CD4-positive, alpha-beta T cell (primary cell): ENCODE results near the gene LIN7B. TPM values are rescaled to one million over a fixed set of nuclear protein-coding genes. Genes with fewer than 3 reads are reported as not detected.
A peak's percentile ranks its signal among the peaks of the same experiment; 100 is the strongest.

Experiments
- ATAC-seq: fragments of 200-7000 bp; cut with Tn5 transposase; one replicate; pipeline ENCODE4 v1.10.0; 2022; ENCODE audit warnings: mild to moderate bottlenecking; ENCODE audit not compliant: poor library complexity
- CTCF ChIA-PET: fragments of 350-600 bp; sonication (Branson Sonifier 250); formaldehyde crosslinking; loops from one replicate; lab custom pipeline; 2021; ENCODE audit warnings: antibody characterized with exemption, inconsistent platforms; lab: Charles Lee
- POLR2A ChIA-PET: fragments of 350-600 bp; sonication (Branson Sonifier 250); formaldehyde crosslinking; loops from one replicate; lab custom pipeline; 2021; ENCODE audit warnings: antibody characterized with exemption, inconsistent platforms; lab: Charles Lee
- DNase-seq, 14 experiments: peaks; one replicate each; pipeline ENCODE4 v3.0.0-alpha.2; 2013 to 2020; ENCODE audit warnings: mixed read lengths in 2 of 14
- H3K27ac ChIP-seq, 2 donors: one replicate each; pipeline versions ENCODE4 v1.5.1 to v1.7.0; 2013; ENCODE audit warnings: low read length in 2 of 2, low read depth in 1 of 2, mild to moderate bottlenecking in 1 of 2
- H3K27me3 ChIP-seq, 2 experiments: 1 replicate in 1 of 2; 2 replicates in 1 of 2; pipeline versions ENCODE4 v1.6.1 to v1.7.0; 2013; ENCODE audit warnings: low read length in 2 of 2, control low read depth in 1 of 2, mild to moderate bottlenecking in 1 of 2, moderate library complexity in 1 of 2; ENCODE audit not compliant: insufficient read depth in 2 of 2, control insufficient read depth in 1 of 2
- H3K36me3 ChIP-seq: one replicate; pipeline ENCODE4 v1.6.1; 2013; ENCODE audit warnings: low read length, control low read depth; ENCODE audit not compliant: insufficient read depth
- H3K4me1 ChIP-seq: one replicate; pipeline ENCODE4 v1.6.1; 2013; ENCODE audit warnings: low read length, control low read depth; ENCODE audit not compliant: insufficient read depth
- H3K4me3 ChIP-seq: one replicate; pipeline ENCODE4 v1.5.1; 2013; ENCODE audit warnings: mild to moderate bottlenecking, low read length, moderate library complexity
- H3K9me3 ChIP-seq, 2 experiments: 1 replicate in 1 of 2; 2 replicates in 1 of 2; pipeline versions ENCODE4 v1.6.1 to v1.7.0; 2013; ENCODE audit warnings: low read length in 2 of 2, mild to moderate bottlenecking in 2 of 2, control low read depth in 1 of 2, moderate library complexity in 1 of 2; ENCODE audit not compliant: control insufficient read depth in 1 of 2, insufficient read depth in 1 of 2
- H3K27ac Mint-ChIP-seq: one replicate; pipeline ENCODE4 v1.8.0; 2020; ENCODE audit warnings: mixed read lengths
- H3K27me3 Mint-ChIP-seq: one replicate; pipeline ENCODE4 v1.8.0; 2021; ENCODE audit warnings: mixed read lengths
- H3K36me3 Mint-ChIP-seq: one replicate; pipeline ENCODE4 v1.8.0; 2021; ENCODE audit warnings: low read depth, mixed read lengths
- H3K4me1 Mint-ChIP-seq: one replicate; pipeline ENCODE4 v1.8.0; 2021; ENCODE audit warnings: low read depth, mixed read lengths
- H3K4me3 Mint-ChIP-seq: one replicate; pipeline ENCODE4 v1.8.0; 2020; ENCODE audit warnings: mild to moderate bottlenecking, mixed read lengths
- H3K9me3 Mint-ChIP-seq: one replicate; pipeline ENCODE4 v1.8.0; 2020; ENCODE audit warnings: mixed read lengths
- intact Hi-C, 2 experiments: fragments of 100-400 bp; cut with DNase I in 1 of 2; cut with micrococcal nuclease in 1 of 2; formaldehyde crosslinking; loops; one replicate each; pipeline versions ENCODE4 v1.15.1 to v1.9.0; 2023 to 2025; cut with DNase I, micrococcal nuclease
- total RNA-seq, 174 experiments: library from RNA in 2 of 174; stranded (reverse) in 2 of 174; gene quantifications; one replicate each; pipeline ENCODE4 v1.2.3 and lab custom pipeline; 2021 to 2026
- TF ChIP-seq, protein P1 (sequence below): fragments of 200-600 bp; IDR thresholded peaks from one replicate; pipeline ENCODE4 v1.8.0; 2022; ENCODE audit warnings: antibody characterized with exemption, mild to moderate bottlenecking

LIN7B gene
- total RNA-seq, 2 experiments from 2014 or later: 6.4 to 6.6 TPM

DNA sequence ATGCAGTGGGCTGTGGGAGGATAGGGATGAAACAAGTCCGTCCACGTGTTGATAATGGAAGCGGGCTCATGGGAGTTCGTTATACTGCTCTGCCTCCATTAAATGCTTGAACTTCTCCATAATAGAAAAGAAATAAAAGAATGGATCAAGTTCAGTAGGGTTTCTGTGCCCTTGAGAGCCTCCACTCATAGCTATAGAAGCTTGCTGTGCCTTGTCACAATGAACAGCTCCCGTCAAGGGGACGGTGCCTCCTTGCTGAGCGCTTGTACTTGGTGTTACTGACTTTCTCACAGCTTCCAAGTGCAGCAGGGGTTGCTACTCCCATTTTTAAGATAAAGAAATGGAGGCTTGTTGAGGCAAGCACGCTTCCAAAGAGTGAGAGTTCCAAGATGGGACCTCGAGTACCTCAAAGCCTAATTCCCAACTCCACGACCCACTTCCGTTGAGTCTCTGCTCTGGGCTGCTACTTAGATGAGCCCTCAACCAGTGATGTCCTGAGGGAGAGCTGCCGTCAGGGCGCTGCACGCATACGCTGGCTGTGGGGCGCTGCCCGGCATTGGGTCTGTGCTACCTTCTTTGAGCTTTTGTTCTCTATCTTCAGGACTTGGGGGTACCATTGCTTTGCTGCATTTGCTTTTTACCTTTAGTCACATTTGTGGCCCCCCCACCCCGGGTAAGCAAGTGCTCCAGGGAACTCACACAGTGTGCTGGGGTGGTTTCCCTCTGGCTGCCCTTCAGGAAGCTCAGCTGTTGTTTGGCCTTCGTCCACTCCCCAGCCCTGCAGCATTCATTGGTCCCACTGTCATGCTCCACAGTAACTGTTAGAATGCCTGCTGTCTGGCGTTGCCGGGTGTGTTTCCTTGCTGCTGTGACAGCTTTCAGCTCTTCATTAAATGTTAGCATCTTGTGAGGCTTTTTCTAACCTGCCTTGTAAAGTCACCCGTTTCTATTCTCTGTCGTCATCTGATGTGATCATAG is 19.4 kb upstream of the LIN7B start:
- H3K36me3 Mint-ChIP-seq: peaks cover 91% of the 10 kb centered on the region
- no peak overlapping the region for H3K4me3 ChIP-seq
- no peaks in the 10 kb centered on the region for H3K27me3 Mint-ChIP-seq
- ChIA-PET CTCF (interaction anchor here (0.6 to 1.9 kb wide), 4 partner anchors 19 to 507 kb away, joined by 3 to 10 read pairs (median 4); partner anchors contain the start of gene LIN7B), POLR2A (no interaction called here)
- H3K36me3 ChIP-seq: peaks cover 89% of the 10 kb centered on the region
- peaks cover 29% of the 10 kb centered on the region for H3K4me1 Mint-ChIP-seq
- no peaks in the 10 kb centered on the region for H3K9me3 ChIP-seq
- no peak overlapping the region for H3K4me3 Mint-ChIP-seq
- ATAC-seq: no peak
- intact Hi-C loops: no loop called here
- H3K4me1 ChIP-seq: peaks cover 25% of the 10 kb centered on the region
- no peaks in the 10 kb centered on the region for H3K27me3 ChIP-seq
- no peaks in the 10 kb centered on the region for H3K9me3 Mint-ChIP-seq
- H3K27ac Mint-ChIP-seq: no peak overlapping the region
- no peak overlapping the region for H3K27ac ChIP-seq
- TF ChIP-seq, protein P1, sequence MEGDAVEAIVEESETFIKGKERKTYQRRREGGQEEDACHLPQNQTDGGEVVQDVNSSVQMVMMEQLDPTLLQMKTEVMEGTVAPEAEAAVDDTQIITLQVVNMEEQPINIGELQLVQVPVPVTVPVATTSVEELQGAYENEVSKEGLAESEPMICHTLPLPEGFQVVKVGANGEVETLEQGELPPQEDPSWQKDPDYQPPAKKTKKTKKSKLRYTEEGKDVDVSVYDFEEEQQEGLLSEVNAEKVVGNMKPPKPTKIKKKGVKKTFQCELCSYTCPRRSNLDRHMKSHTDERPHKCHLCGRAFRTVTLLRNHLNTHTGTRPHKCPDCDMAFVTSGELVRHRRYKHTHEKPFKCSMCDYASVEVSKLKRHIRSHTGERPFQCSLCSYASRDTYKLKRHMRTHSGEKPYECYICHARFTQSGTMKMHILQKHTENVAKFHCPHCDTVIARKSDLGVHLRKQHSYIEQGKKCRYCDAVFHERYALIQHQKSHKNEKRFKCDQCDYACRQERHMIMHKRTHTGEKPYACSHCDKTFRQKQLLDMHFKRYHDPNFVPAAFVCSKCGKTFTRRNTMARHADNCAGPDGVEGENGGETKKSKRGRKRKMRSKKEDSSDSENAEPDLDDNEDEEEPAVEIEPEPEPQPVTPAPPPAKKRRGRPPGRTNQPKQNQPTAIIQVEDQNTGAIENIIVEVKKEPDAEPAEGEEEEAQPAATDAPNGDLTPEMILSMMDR: no peak
- no peak for DNase-seq

DNA sequence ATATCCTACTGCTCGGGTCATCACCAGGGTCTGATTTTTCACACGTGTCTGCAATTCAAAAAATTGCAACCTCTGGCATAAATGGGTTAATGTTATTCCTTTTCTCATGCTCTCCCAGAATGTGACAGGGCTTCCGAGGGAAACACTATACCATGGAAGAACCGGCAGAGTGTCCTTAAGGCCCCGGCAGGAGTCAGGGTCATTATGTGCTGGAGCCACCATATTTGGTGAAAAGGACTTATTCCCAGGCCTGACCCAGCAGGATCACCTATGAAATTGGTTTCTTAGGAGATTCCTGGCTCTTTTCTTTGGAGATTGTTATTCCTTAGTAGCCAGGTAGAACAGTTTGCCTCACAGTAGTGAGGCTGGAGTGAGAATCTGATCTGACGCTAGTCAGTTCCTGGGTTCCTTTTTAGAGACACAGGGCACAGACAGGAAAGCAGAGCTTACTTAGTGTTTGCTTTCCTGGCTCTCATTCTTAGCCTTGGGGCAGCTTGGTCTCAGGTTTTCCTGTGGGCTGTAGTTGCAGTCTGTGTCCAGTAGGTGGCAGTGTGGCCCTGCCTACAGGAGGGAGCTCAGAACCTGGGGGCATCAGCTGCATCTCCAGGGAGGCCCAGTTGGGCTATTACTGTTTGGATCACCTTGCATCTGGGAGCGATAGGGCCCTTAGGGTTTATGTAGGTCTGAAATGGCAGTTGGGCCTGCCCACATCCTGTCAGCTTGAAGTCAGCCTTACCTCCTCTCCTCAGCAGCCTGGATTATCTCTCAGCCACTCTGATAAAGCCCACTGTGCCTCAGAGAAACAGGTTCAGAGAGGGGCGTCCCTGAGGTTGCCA is 16.5 kb upstream of the LIN7B start:
- Mint-ChIP-seq H3K4me1 (peaks cover 21% of the 10 kb centered on the region), H3K9me3 (no peaks in the 10 kb centered on the region), H3K27me3 (no peaks in the 10 kb centered on the region), H3K36me3 (peaks cover 85% of the 10 kb centered on the region), H3K4me3 (no peak overlapping the region), H3K27ac (peak overlapping the region; percentile 30)
- peak; percentile 61 to 87 (median 68) for DNase-seq
- Histone ChIP-seq H3K9me3 (no peaks in the 10 kb centered on the region), H3K4me3 (no peak overlapping the region), H3K27ac (no peak overlapping the region), H3K27me3 (no peaks in the 10 kb centered on the region), H3K4me1 (peaks cover 14% of the 10 kb centered on the region), H3K36me3 (peaks cover 85% of the 10 kb centered on the region)
- intact Hi-C loops: loop anchor here (1.0 to 2.0 kb wide), 2 partner anchors 48 to 101 kb away; no protein-coding TSS in a partner anchor
- TF ChIP-seq, protein P1: peak; percentile 96
- ATAC-seq: peak; percentile 93
- POLR2A ChIA-PET: interaction anchor here (0.7 to 1.2 kb wide), 8 partner anchors 8 to 104 kb away, joined by 3 to 8 read pairs (median 4); partner anchors contain the start of genes GYS1, LIN7B and RUVBL2
- CTCF ChIA-PET: interaction anchor here (0.6 to 2.7 kb wide), 35 partner anchors 9 to 379 kb away, joined by 3 to 31 read pairs (median 4); partner anchors contain the start of genes GYS1, LIN7B, PPFIA3 and SNRNP70

DNA sequence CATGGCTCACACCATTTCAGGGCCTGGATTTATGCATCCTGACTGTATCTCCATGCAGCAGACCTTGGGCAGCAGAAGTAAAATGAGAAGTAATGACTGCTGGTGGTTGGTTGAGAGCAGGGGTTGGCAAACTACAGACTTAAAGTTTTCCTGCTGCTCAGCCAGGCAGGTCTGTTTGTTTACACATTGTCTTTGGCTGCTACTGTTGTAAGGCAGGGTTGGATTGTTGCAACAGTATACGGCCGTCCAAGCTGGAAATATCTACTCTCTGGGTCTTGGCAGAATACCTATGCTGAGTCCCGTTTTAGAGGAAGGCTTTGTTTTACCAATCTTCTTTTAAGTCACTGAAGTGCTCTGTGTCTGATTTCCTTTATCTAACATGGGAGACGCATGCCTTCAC is 15.4 kb upstream of the LIN7B start:
- H3K9me3 ChIP-seq: no peaks in the 10 kb centered on the region
- ATAC-seq (no peak), DNase-seq (no peak)
- Mint-ChIP-seq H3K4me1 (peaks cover 21% of the 10 kb centered on the region), H3K9me3 (no peaks in the 10 kb centered on the region), H3K4me3 (no peak overlapping the region), H3K27me3 (no peaks in the 10 kb centered on the region), H3K27ac (no peak overlapping the region), H3K36me3 (peaks cover 84% of the 10 kb centered on the region)
- no peak overlapping the region for H3K4me3 ChIP-seq
- no peaks in the 10 kb centered on the region for H3K27me3 ChIP-seq
- peaks cover 14% of the 10 kb centered on the region for H3K4me1 ChIP-seq
- TF ChIP-seq, protein P1: no peak
- intact Hi-C loops: loop anchor here (2.0 kb wide), 1 partner anchor 100 kb away; no protein-coding TSS in a partner anchor
- H3K27ac ChIP-seq: no peak overlapping the region
- peaks cover 87% of the 10 kb centered on the region for H3K36me3 ChIP-seq
- ChIA-PET POLR2A (no interaction called here), CTCF (interaction anchor here (1.4 to 2.7 kb wide), 7 partner anchors 8 to 100 kb away, joined by 3 to 31 read pairs (median 19); partner anchors contain the start of genes LIN7B and SNRNP70)
